DMS153 (cell line): ENCODE measurements around the gene CTSH.
"Not testable (repeated sequence)": the region's sequence is repeated elsewhere in the genome, so short reads cannot be mapped to it uniquely, and the experiment has no call there.

ENCODE experiments used
- DNase-seq: peaks from one replicate; lab custom pipeline; 2025; lab: John Stamatoyannopoulos, UW

Gene CTSH

DNA sequence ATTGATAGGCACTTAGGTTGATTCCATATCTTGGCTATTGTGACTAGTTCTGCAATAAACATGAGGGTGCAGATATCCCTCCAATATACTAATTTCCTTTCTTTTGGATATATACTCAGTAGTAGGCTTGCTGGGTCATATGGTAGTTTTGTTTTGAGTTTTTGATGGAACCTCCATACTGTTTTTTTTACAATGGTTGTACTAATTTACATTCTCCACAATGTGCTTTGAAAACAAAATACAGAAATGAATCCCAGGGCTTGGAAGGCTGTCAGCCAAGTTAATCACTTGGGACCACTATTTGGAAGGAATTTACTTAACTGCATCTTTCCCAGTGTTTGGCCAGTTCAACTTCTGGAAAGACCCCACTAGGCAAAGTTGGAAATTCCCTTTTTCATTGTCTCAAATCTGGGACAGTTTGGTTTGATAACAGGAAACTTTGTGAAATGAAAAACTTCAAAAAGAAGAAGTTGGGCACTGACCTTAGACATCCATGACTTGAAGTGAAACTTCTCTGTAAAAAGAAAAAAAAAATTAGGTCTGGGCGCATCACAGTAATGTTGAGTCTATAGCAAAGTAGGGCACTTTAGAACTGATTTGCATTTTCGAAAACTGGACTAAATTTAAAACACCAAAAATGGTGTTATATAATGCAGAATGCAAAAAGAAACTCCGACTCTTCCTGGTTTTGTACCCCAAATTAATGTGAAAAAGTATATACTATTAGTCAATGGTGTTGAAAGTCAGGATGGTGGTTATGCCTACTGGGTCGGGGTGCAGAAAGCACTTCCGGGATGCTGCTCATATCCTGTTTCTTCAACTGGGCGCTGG lies 6.0 kb downstream of the CTSH start:
- DNase-seq, result no peak

- no peak for DNase-seq
Measured at GRCh38 chr15:78937132-78937739, 7.6 kb downstream of the CTSH start.

DNA sequence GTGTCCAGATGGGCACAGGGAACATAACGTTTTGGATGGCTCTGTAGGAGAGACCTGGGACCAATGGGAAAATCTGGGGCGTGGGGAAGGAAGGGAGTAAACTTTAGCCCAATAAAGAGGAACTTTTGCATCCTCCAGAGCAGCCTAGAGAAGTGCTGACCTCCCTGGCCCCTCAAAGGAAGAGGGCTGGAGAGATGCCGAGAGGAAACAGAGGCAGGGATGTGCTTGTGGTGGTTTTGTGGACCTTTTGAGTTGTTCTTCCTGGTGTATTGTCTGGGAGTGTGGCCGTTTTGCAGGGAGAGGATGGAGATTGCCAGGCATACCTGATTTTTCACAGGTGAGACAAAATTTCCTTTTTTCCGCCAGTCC lies 10.2 kb downstream of the CTSH start:
- DNase-seq, result no peak

DNA sequence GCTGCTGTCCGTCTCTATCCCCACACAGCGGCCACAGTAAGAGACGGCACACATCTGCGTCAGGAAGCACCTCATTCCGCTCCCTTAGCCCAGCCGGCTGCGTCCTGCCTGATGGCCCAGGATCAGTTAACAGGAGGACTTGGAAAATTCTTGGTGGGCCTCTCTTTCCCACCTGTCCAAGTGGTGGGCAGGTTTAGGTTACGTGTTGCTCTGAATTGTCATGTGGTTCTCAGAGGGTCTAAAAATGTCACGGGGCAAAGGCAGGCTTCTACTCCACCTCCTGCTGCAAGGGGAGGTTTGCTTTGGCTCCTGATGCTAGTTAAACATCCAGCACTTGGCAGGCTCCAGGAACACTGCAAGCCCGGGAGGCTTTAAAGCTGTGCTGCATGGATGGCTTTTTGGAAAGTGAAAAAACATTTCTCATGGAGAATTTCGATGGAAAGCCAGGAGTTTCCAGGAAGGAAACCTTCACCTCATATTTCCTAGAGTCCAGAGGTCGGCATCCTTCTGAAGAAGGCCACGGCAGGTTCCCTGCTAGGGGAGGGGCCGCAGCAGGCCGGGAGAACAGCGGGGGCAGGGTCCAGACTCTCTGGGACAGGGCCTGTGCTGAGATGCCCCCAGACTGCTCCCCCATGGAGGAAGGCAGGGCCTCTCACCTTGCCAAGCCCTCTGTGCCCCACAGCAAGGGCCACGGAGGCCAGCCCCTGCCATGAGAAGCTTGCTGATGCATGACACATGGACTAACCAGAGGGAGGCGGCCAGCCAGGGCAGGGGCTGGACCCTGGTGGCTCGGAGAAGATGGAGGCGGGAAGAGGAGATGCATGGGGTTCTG lies 10.8 kb downstream of the CTSH start:
- no peak for DNase-seq

- DNase-seq, result no peak
Measured at GRCh38 chr15:78933187-78933822, 11.5 kb downstream of the CTSH start.

GRCh38 chr15:78932258-78932808 lies 12.5 kb downstream of the CTSH start:
- DNase-seq, result no peak

DNA sequence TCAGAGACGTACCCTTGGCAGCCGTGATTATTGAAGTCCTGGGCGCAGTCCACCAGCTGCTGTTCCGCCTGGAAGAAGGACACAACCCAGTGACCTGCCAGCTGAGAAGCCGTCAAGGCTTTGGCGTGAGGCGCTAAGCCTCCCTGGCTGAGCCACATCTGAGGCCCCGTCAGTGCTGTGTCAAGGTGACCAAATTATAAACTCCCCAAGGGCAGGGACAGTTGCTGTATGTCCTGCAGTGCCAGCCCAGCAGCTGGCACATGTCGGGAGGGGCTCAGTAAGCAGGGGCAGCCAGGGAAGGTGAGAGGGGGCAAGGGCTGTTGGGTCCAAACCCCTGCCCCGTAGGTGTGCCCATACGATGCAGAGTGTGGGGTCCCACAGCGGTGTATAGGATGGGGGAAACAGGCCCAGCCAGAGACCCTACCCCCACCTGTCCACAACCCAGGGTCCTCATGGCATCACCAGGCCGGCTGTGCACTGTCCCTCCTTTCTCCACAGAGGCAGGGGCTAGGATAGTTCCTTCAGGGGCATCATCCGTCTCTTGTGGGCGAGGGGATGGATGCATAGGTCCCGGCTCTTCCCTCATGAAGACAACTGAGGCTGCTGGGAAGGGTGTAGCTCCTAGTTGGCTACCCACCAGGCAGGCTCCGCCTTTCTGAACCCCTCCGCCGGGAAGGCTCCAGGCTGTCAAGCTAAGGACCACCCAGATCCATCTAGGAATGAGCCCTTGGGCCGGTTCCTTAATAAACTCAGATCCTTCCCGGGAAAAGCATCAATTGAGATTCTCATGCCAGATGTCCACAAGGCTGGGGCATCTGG lies 13.2 kb downstream of the CTSH start:
- DNase-seq, result no peak

DNA sequence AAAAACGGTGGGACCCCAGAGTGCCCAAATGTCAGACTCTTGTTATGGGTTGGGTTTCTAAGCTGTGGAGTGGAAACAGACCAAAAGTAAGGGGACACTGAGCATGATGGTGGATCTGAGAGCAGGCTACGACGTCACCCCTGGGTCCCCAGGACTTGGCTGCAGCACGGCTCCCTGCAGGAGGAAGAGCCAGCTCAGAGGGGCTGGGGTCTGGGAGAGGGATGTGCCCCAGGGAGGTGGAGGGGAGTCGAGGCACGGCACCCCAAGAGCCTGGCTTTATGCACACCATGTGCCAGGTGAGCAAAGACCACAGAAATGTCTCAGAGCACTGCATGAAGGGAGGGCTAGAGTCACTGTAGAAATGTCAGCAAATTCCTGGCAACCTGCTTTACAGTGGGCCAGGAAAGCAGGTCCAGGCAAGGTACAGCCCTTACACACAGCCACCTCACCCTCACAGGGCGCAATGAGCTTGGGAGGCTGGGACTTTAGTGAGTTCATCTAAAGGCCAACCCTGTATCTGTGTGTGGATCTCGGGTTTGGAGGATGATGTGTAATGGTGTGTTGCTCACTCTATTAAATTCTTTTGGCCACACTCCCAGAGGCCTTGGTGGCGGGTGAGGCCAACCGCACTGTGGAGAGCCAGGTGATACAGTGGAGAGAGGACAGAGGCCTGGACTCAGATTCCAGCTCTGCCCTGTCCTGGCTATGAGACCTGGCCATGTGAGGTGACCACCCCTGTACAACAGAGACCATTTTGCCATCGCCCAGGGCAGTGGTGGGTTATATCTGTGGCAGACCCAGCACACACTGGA lies 14.1 kb downstream of the CTSH start:
- DNase-seq, result no peak

- no peak for DNase-seq
Measured at GRCh38 chr15:78929536-78930264, 15.1 kb downstream of the CTSH start.

DNA sequence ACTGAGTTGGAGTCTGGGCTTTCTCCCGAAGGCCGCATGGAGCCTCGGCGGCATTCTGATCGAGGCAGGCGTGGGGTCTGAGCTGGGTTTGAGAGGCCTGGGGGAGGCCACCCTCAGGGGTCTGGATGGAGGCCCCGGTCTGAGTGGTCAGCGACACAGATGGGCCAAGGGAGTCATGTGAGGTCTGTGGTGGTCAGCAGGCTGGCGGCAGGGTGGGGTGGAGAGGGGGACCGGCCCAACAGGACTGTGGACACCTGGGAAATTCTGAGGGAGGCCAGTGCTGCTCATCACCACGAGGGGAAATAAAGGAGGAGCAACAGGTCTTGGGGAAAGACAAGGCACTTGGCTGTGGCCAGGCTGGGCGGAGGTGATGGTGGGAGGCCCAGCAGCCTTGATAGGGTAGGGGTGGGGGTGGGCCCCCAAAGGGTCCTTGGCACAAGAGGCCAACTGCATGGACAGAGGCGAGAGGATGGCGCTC lies 16.2 kb downstream of the CTSH start:
- DNase-seq, result no peak

GRCh38 chr15:78928176-78928575 lies 16.7 kb downstream of the CTSH start:
- DNase-seq, result not testable (repeated sequence)

DNA sequence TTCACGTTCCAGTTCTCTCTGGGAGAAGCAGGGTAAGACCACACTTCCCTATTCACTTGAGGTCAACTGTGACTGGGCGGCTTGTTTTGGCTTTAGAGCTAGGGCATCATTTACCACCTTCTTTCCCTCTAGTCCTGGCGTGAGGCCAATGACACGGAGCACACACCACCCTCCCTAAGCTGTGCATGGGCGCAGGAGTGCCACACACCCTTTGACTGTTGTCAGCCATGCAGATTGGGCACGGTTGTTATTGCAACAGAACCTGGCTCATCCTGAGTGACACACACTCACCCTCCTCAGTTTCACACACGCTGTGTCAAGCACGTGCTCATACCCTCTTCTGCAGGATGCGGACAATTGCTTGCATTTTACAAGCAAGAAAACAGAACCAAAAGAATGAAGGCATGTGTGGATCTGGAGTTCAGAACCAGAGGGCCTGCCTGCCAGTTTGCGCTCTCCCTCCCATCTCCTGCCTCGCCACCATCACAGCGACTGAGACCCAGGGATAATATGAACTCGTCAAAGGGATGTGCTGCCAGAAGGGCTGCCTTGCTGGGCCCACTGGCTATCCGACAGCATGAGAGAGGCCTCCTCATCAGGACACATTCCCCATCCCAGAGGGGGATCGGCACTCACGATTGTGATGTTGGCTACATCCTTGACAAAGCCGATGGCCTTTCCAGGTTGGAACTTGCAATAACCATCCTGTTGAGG lies 17.6 kb downstream of the CTSH start:
- no peak for DNase-seq

GRCh38 chr15:78925956-78926743 lies 18.7 kb downstream of the CTSH start:
- DNase-seq, result no peak

DNA sequence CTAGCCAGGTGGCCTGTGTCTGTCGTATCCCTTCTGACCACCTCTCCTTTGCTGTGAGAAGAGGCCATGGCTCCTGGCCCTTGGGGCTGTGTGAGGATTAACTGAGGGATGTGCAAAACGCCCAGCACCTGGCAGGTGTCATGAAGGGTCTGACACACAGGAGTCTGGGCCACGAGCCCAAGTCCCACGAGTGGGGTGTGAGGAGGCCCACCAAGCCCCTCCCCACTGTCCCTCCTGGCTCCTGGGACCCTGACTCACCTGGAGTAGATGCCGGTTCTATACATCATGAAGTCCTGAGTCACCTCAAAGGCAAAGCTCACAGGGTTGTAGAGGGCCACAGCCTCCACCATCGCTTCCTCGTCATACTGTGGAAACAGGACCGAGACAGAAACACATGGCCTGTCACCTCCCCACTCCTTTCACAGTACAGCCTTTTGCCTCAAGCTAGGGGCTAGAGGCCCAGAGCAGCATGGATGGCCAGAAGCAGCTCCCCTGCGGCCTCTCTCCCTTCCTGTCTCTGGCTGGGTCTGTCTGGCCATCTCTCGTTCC lies 19.7 kb downstream of the CTSH start:
- DNase-seq, result no peak

- no peak for DNase-seq
Measured at GRCh38 chr15:78923480-78924360, 21.1 kb downstream of the CTSH start.

GRCh38 chr15:78923015-78923414 lies 21.8 kb downstream of the CTSH start:
- no peak for DNase-seq

DNA sequence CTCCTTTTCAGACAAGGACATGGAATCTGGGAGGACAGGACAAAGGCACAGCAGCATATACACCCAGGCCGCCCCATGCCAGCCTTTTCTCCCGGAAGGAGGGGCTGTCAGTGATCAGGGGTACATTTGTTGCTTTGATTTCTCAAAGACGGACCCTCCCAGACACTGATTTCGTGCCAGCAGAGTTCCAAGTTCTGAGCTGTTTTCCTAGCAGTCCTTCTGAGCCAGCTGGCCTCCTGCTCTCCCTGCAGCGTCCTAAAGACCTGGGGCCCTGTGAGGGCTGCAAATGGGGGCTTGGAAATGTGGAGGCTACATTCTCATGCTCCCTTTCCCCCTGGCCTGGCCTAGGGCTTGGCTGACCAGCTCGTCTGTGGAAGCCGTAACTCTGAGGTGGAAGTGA lies 22.3 kb downstream of the CTSH start:
- DNase-seq, result no peak
